Measurements from ENCODE around the gene PARVA. TPM values are rescaled to one million over a fixed set of nuclear protein-coding genes. Genes with fewer than 3 reads are reported as not detected.

PARVA gene
- polyA plus RNA-seq, 1 experiment = 142 TPM

- POLR2A ChIA-PET = interaction anchor here (0.6 to 1.6 kb wide), 5 partner anchors 16 to 114 kb away, joined by 3 to 7 read pairs (median 4); no protein-coding TSS in a partner anchor
- H3K27me3 ChIP-seq (ENCODE audit: control insufficient read depth, insufficient read depth, low read length) = no peaks in the 10 kb centered on the region
- DNase-seq (ENCODE audit: low read depth, low spot score) = peak; percentile 90
- H3K27ac ChIP-seq (ENCODE audit: low read depth, low read length) = peak overlapping the region; percentile 62
- no peak overlapping the region for H3K4me3 ChIP-seq (ENCODE audit: low read depth, low read length)
- TF ChIP-seq CTCF (IDR thresholded peaks at IDR 0.05; ENCODE audit: low read depth, low read length) = no peak
- CTCF ChIA-PET = interaction anchor here (0.5 to 1.7 kb wide), 6 partner anchors 16 to 764 kb away, joined by 3 to 6 read pairs (median 5); no protein-coding TSS in a partner anchor
- H3K9me3 ChIP-seq (ENCODE audit: control insufficient read depth, insufficient read depth, low read length) = no peaks in the 10 kb centered on the region
These were observed 179.5 kb downstream of the PARVA start for GRCh38 chr11:12556788-12557384.

GRCh38 chr11:12559011-12559410, 181.6 kb downstream of the PARVA start:
- CTCF ChIA-PET = no interaction called here
- H3K4me3 ChIP-seq (ENCODE audit: low read depth, low read length) = no peak overlapping the region
- no peak for DNase-seq (ENCODE audit: low read depth, low spot score)
- no peaks in the 10 kb centered on the region for H3K27me3 ChIP-seq (ENCODE audit: control insufficient read depth, insufficient read depth, low read length)
- POLR2A ChIA-PET = no interaction called here
- no peak for TF ChIP-seq CTCF (IDR thresholded peaks at IDR 0.05; ENCODE audit: low read depth, low read length)
- no peak overlapping the region for H3K27ac ChIP-seq (ENCODE audit: low read depth, low read length)
- H3K9me3 ChIP-seq (ENCODE audit: control insufficient read depth, insufficient read depth, low read length) = no peaks in the 10 kb centered on the region

GRCh38 chr11:12560362-12560761, 183.0 kb downstream of the PARVA start:
- Histone ChIP-seq H3K4me3 (ENCODE audit: low read depth, low read length) (no peak overlapping the region), H3K9me3 (ENCODE audit: control insufficient read depth, insufficient read depth, low read length) (no peaks in the 10 kb centered on the region), H3K27ac (ENCODE audit: low read depth, low read length) (no peak overlapping the region), H3K27me3 (ENCODE audit: control insufficient read depth, insufficient read depth, low read length) (no peaks in the 10 kb centered on the region)
- ChIA-PET POLR2A (no interaction called here), CTCF (interaction anchor here (1.5 kb wide), 1 partner anchor 229 kb away, joined by 4 read pairs; no protein-coding TSS in a partner anchor)
- DNase-seq (ENCODE audit: low read depth, low spot score) = no peak
- no peak for TF ChIP-seq CTCF (IDR thresholded peaks at IDR 0.05; ENCODE audit: low read depth, low read length)

GRCh38 chr11:12560861-12561260, 183.5 kb downstream of the PARVA start:
- no peak overlapping the region for H3K27ac ChIP-seq (ENCODE audit: low read depth, low read length)
- no peaks in the 10 kb centered on the region for H3K27me3 ChIP-seq (ENCODE audit: control insufficient read depth, insufficient read depth, low read length)
- CTCF ChIA-PET = interaction anchor here (1.5 kb wide), 1 partner anchor 230 kb away, joined by 4 read pairs; no protein-coding TSS in a partner anchor
- TF ChIP-seq CTCF (IDR thresholded peaks at IDR 0.05; ENCODE audit: low read depth, low read length) = no peak
- no peaks in the 10 kb centered on the region for H3K9me3 ChIP-seq (ENCODE audit: control insufficient read depth, insufficient read depth, low read length)
- POLR2A ChIA-PET = no interaction called here
- H3K4me3 ChIP-seq (ENCODE audit: low read depth, low read length) = no peak overlapping the region
- no peak for DNase-seq (ENCODE audit: low read depth, low spot score)

- no peak for DNase-seq (ENCODE audit: low read depth, low spot score)
- Histone ChIP-seq H3K27ac (ENCODE audit: low read depth, low read length) (no peak overlapping the region), H3K27me3 (ENCODE audit: control insufficient read depth, insufficient read depth, low read length) (no peaks in the 10 kb centered on the region), H3K4me3 (ENCODE audit: low read depth, low read length) (no peak overlapping the region), H3K9me3 (ENCODE audit: control insufficient read depth, insufficient read depth, low read length) (peaks cover 4% of the 10 kb centered on the region)
- ChIA-PET POLR2A (no interaction called here), CTCF (no interaction called here)
- TF ChIP-seq CTCF (IDR thresholded peaks at IDR 0.05; ENCODE audit: low read depth, low read length) = no peak
These were observed 186.6 kb downstream of the PARVA start for GRCh38 chr11:12564012-12564411.
